ENCODE data around the gene TUBA8.
"Not testable (repeated sequence)": the region's sequence is repeated elsewhere in the genome, so short reads cannot be mapped to it uniquely, and the experiment has no call there.

TUBA8 gene

DNA sequence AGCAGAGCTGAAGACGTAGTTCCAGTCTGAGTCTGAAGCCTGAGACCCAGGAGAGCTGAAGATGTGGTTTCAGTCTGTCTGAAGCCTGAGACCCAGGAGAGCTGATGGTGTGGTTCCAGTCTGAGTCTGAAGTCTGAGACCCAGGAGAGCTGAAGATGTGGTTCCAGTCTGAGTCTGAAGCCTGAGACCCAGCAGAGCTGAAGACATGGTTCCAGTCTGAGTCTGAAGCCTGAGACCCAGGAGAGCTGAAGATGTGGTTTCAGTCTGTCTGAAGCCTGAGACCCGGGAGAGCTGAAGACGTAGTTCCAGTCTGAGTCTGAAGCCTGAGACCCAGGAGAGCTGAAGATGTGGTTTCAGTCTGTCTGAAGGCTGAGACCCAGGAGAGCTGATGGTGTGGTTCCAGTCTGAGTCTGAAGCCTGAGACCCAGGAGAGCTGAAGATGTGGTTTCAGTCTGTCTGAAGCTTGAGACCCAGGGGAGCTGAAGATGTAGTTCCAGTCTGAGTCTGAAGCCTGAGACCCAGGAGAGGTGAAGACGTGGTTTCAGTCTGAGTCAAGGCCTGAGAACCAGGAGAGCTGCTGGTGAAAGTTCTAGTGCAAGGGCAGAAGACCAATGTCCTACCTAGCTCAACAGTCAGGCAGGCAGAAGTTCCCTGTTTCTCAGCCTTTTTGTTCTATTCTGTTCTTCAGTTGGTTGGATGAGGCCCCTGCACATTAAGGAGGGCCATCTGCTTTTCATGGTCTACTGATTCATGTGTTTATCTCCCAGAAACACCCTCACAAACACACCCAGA lies 3.9 kb upstream of the TUBA8 start:
- DNase-seq (ENCODE audit: low read depth) = not testable (repeated sequence)

GRCh38 chr22:18108187-18108586 lies 2.4 kb upstream of the TUBA8 start:
- no peak for DNase-seq (ENCODE audit: low read depth)

DNA sequence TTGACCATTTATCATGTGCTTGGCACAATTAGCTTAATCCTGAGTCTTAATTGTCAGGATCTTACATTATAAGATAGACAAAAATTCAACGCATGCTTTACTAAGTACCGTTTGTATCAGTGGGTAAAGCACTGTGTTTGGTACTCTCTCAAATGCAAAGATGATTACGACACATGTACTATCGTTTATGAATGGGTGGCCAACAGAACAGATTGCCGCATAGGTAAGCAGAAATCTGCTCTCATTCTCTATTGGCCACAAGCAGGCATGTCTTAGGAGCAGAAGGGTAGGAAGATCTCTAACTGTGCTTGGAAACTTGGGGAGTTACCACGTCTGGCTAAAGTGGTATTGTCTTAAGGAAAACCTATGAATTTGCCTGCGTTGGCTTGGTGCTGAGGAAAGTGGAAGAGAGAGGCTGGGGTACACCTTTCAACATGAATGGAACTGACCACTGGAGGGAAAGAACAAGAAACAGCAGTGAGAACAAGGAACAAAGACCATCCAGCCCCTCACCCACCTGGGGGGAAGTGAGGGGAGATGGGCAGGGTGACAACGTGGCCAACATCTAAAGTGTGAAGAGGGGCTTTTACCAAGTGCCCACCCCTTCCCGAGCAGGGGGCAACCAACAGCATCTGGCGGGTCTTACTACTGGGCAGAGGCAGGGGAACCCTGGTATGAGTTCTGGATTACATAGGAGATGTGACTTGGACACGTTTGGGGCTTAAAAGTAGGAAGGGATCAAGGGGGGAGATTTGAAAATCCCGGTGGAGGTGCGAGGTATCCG lies 1.0 kb upstream of the TUBA8 start:
- DNase-seq (ENCODE audit: low read depth) = no peak

- no peak for DNase-seq (ENCODE audit: low read depth)
Observed at GRCh38 chr22:18110954-18111758, 547 bp downstream of the TUBA8 start.

GRCh38 chr22:18111759-18112330 lies 1.2 kb downstream of the TUBA8 start:
- DNase-seq (ENCODE audit: low read depth) = no peak

GRCh38 chr22:18112440-18112839 lies 1.8 kb downstream of the TUBA8 start:
- DNase-seq (ENCODE audit: low read depth) = no peak

DNA sequence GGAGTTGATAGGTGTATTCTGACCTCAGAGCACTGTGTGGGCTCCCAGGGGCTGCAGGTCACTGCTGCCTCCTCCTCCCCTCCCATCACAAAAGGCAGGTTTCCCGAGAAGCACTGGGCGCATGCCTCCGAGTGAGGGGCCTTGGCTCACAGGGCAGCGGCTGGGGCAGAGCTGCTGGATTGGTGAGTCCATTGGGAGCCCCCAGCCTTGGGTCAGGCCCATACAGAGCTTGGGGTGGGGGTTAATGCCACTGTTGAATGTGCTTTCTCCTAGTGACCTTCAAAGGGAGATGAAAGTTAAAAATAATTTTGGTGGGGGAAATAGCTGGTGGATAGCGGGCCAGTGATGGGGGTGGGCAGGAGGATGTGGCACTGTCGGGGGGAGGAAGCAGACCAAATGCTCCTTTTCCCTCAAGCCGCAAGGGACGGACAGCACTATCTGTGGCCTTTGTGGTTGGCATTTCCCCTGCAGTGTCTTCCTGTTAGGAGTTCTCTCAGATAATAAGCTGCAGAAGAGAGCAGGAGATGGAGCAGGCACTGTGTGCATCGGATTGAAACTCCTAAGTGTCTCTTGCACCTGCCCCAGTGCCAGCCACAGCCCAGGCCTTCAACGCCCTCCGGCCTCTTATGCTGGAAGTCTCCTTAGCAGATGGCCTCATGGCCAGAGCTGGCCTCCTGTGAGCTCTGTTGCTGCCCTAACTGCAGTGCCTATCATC lies 3.2 kb downstream of the TUBA8 start:
- no peak for DNase-seq (ENCODE audit: low read depth)

DNA sequence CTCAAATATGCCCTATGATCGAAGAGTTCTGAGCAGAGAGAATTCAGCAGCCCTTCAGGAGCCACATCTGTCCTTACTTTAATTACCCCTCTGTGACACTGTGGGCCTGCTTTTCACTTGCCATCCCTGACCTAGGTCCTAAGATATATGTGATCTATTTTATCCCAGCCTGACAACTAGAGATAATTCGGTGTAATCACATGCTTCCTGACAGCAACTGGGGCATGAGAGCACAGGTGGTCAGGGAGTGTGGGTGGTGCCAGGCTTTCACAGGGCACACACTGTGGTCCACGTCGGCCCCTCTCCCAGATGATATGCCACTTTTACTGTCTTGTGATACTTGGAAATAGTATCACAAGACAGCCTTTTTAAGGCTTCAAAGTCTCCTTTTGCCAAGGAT lies 3.9 kb downstream of the TUBA8 start:
- no peak for DNase-seq (ENCODE audit: low read depth)

GRCh38 chr22:18114976-18115652 lies 4.5 kb downstream of the TUBA8 start:
- no peak for DNase-seq (ENCODE audit: low read depth)

DNA sequence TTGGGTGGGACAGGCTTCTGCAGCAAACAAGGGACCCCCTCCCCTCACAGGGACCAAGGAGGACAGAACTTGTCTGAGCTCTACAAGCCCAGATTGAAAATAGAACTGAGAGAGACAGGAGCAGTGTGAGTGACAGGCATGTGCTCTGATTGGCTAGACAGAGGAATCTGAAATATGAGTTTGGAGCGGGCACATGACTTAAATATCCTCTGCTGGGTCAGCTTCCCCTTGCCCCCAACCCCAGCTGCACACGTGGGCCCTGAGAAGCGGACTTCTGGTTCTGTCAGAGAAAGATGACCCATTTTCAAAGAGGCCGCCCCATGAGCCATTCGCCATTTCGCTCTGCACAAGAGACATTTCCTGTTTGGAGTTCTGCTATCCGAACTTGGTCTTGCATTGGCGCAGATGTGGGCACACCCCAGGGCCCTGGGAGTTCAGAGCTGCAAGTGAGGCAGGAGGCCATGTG lies 5.3 kb downstream of the TUBA8 start:
- DNase-seq (ENCODE audit: low read depth) = no peak

- no peak for DNase-seq (ENCODE audit: low read depth)
Observed at GRCh38 chr22:18116634-18117033, 6.0 kb downstream of the TUBA8 start.

DNA sequence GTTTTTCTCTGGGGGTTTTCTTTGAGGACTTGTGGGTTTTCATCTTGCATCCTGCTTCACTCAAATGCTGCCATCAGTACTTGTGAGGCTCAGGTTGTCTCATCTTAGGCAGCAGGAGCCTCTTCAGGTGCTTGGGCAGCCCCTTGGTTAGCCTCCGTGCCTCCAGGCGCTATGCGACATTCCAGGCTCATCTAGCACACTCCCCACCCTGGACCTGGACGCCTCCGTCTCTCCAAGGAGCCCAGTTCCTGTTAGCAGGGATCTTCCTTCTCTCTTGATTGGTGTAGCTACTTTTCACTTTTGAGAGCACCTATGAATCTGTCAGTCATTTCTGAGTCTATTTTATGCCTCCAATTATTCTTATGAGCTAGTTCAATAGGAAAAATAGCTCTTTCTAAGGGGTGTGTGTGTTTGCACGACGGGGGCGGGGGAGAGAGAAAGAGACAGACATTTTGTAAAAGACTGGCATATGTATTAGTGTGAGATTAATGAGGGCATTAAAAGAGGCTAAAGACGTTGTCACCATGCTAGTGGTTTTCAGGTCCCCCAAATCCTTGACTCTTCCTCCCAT lies 7.8 kb downstream of the TUBA8 start:
- DNase-seq (ENCODE audit: low read depth) = no peak

- no peak for DNase-seq (ENCODE audit: low read depth)
Observed at GRCh38 chr22:18119409-18120110, 9.0 kb downstream of the TUBA8 start.

DNA sequence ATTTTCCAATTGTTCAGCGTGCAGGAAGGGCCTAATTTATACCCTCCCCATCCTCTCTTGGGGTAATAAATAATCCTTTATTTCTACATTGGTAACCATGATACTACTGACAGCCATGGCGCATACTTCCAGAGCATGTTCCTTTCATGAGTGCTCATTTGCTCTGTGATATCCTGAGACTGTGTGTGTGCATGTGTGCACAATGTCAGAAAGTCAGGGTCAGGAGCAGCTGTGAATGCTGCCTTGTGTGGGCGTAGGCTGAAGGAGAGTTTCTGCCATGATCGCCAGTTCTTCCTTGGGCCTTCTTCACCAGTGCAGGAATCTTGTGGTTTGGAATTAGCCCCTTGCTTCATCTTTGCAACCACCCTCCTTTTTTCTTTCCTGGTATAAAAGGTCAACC lies 10.2 kb downstream of the TUBA8 start:
- no peak for DNase-seq (ENCODE audit: low read depth)

- no peak for DNase-seq (ENCODE audit: low read depth)
Observed at GRCh38 chr22:18121506-18121905, 10.9 kb downstream of the TUBA8 start.

DNA sequence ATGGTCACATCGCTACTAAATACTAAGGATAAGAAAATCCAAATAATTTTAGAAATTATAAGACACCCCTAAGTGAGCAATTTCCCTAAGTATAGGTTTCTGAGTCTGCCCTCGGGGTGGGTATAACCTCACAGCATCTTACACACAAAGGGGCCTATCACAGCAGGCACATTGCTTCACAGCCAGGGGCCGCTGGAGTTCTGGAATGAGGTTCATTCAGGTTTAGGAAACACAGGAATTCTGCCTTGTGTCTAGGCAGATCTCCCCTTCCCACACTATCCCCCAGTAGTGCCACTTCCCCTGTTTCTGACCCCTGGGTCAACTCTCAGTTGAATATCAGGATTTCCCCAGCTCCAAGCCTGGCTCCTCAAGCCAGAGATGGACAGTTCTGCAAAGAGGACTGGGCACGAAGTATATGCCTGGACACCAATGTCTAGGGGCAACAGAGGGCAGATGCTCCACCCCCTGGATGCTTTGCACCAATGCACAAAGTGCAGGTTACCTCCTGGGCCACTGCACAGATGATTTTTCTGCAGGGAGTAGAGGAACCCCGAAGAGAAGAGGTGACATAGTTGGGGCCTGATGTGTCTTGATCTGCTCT lies 11.4 kb downstream of the TUBA8 start:
- DNase-seq (ENCODE audit: low read depth) = no peak

- DNase-seq (ENCODE audit: low read depth) = not testable (repeated sequence)
Observed at GRCh38 chr22:18123476-18124025, 12.9 kb downstream of the TUBA8 start.

GRCh38 chr22:18126606-18127005 lies 16.0 kb downstream of the TUBA8 start:
- DNase-seq (ENCODE audit: low read depth) = no peak

- DNase-seq (ENCODE audit: low read depth) = no peak
Observed at GRCh38 chr22:18130018-18130417, 19.4 kb downstream of the TUBA8 start.

Measured in stimulated activated CD8-positive, alpha-beta memory T cell treated with anti-CD3 and anti-CD28 coated beads, Interleukin-12 subunit alpha, Interleukin-12 subunit beta, amount 100 ng/mL, for 1 hour (primary cell).